GM19043 (cell line): Measurements from ENCODE around the gene NFKBIB.
A peak's percentile ranks its signal among the peaks of the same experiment; 100 is the strongest.
"Not testable (repeated sequence)": the region's sequence is repeated elsewhere in the genome, so short reads cannot be mapped to it uniquely, and the experiment has no call there.

Source experiments
- ATAC-seq: cut with Tn5 transposase; IDR thresholded peaks from one replicate; pipeline ENCODE4 v1.9.1; 2021; ENCODE audit warnings: low read depth; ENCODE audit not compliant: unreplicated experiment

Gene NFKBIB, protein sequence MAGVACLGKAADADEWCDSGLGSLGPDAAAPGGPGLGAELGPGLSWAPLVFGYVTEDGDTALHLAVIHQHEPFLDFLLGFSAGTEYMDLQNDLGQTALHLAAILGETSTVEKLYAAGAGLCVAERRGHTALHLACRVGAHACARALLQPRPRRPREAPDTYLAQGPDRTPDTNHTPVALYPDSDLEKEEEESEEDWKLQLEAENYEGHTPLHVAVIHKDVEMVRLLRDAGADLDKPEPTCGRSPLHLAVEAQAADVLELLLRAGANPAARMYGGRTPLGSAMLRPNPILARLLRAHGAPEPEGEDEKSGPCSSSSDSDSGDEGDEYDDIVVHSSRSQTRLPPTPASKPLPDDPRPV

DNA sequence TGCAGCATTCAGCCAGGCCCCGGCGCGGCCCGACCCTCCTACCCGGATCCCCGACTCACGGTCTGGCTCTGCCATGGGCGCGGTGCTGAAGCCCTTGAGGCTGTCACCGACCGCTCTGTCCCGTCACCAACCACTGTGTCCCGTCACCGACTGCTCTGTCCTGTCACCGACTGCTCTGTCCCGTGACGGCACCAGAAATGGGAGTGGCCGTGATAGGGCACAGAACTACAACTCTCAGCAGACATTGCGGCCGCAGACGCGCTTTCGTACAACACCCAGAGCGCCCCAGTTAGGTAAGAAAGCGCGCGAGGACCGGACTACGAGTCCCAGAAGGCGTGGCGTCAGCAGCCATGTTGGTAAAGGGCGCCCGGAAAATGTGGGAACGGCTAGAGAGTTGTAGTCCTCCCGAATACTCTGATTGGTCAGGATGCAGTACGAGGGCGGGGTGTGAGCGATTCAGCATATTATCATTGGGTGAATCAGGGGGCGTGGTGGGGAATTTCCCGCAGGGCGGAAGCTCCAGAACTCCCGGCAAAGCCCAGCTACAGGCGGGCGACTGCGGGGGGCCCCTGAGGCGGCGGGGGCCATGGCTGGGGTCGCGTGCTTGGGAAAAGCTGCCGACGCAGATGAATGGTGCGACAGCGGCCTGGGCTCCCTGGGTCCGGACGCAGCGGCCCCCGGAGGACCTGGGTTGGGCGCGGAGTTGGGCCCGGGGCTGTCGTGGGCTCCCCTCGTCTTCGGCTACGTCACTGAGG, at the start of gene NFKBIB, which contains the start of gene SIRT2:
Gene NFKBIB (plus strand): TSS at position 523 of the 755 bp plus-strand sequence. CDS start 64 bp downstream, at position 587.
Gene SIRT2 (minus strand): TSS at position 172 of the 755 bp plus-strand sequence. CDS start 97 bp downstream, at position 75.
- peak; percentile 90 for ATAC-seq

DNA sequence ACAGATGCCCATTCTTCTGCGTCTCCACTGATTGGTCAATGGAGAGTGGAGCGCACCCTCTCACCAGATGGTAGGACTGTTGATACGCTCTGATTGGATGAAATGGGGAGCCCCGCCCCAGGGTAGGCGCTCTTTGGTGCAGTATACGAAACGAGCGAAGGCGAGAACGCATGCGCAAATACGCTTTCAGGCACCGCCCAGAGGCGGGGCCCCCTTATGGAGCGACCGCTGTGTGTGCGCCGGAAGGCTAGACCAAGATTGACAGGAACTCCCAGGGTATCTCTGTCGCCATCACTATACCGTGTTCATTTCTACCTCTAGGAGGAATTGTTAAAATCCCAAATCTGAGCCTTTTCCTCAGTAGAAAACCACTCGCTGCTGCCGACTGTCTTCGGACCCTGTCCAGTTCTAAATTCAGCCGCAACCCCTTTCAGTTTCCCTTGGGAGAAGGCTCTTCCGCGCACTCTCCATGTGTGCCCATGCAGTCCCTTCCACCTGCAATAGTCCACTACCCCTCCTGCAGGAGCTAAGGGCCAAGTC, 49.3 kb upstream of the NFKBIB start:
- peak; percentile 69 for ATAC-seq

DNA sequence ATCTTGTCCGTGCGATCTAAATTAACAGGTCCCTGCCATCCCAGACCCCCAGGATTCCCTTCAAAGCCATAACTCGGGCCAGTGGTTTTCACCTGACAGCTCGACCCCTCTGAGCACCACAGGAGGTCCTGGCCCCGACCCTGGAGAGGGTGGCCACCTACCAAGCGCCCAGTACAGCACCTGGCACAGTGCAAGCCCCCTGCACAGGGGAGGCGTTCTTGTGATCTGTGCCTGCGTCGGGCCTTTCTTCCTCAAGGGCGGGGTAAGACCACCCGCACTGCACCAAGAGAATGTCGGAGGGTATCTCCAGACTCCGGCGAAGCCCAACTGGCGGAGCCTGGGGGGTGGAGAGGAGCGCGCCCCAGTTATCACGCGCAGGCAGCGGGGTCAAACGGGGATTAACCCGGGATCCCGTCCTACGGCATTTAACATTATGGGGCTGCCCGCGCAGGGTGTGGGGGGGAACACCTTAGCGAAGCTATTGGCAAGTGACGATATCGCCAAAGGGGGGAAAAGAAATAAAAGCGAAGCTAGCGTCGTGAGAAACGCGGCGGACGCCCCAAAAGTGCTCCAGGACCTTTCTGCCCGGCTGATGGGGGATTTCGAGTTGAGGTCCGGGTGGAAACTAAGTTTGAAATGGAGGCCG, 48.7 kb upstream of the NFKBIB start:
- no peak for ATAC-seq

DNA sequence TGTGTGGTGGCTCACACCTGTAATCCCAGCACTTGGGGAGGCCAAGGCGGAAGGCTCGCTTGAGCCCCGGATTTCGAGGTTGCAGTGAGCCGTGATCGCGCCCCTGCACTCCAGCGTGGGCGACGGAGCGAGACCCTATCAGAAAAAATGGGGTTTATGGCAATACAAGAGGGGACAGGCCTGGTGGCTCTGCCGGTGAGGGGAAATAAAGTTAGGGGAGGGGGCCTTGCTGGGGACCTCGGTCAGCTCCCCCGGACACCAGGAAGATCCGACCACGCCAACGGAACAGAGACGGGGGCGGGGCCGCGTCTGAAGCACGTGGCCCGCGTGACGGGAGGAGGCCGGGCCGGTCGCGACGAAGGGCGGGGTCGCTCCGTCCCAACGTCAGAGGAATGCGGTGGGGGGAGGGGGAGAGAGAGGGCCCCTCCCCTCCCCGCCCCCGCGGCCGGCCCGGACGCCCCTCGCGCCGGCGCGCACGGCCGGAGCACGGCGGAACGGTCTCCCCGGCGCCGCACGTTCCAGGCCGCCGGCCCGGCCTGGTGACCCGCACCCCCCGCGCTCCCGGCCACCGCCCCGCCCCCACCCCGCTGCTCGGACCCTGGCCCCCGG, 48.0 kb upstream of the NFKBIB start:
- no peak for ATAC-seq

DNA sequence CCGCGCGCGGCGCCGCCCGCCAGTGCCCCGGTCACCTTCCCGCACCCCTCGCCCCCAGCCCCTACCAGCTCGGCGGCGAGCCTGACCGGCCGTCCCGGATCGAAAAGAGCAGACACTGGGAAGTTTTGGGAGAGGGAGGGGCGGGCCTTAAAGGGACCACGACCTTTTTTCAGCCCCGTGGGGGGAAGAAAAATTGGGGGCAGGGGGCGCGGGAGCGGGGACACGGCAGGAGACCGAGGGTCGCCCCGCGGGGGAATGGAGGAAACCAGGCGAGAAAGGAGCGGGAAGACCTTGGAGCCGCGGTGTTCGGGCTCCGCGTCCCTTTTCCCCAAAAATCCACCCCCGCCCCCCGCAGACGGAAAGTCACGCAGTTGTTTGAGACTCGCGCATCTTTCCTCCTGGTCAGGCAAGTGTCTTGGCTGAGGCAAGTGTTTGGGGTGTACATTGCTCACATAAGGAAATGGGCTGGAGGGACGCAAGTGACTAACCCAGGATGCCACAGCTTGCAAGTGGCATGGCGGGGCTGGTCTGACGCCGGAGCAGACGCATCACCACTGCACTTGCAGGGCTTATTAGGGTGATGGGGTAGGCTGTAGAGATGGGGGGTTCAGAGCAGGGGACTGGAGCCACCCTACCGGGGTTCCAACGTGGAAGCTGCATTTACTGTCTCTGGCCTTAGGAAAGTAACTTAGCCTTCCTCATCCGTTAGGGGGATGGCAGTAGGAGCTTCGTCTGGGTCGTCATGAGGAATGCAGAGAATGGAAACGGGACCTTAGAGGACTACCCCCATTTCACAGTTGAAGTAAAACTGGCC, 47.3 kb upstream of the NFKBIB start:
- no peak for ATAC-seq

DNA sequence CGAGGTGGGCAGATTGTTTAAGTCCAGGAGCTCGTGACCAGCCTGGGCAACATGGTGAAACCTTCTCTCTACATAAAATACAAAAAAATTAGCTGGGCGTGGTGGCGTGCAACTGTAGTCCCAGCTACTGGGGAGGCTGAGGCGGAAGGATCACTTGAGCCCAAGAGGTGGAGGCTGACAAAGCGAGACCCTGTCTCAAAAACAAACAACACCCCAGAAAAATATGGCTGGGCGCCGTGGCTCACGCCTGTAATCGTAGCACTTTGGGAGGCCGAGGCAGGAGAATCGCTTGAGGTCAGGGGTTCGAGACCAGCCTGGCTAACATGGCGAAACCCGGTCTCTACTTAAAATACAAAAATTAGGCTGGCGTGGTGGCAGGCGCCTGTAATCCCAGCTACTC, 46.6 kb upstream of the NFKBIB start:
- no peak for ATAC-seq

DNA sequence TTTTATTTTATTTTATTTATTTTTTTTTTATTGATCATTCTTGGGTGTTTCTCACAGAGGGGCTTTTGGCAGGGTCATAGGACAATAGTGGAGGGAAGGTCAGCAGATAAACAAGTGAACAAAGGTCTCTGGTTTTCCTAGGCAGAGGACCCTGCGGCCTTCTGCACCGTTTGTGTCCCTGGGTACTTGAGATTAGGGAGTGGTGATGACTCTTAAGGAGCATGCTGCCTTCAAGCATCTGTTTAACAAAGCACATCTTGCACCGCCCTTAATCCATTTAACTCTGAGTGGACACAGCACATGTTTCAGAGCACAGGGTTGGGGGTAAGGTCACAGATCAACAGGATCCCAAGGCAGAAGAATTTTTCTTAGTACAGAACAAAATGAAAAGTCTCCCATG, 44.8 kb upstream of the NFKBIB start:
- not testable (repeated sequence) for ATAC-seq

DNA sequence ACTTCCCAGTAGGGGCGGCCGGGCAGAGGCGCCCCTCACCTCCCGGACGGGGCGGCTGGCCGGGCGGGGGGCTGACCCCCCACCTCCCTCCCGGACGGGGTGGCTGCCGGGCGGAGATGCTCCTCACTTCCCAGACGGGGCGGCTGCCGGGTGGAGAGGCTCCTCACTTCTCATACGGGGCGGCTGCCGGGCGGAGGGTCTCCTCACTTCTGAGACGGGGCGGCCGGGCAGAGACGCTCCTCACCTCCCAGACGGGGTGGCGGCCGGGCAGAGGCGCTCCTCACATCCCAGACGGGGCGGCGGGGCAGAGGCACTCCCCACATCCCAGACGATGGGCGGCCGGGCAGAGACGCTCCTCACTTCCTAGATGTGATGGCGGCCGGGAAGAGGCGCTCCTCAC, 44.0 kb upstream of the NFKBIB start:
- ATAC-seq: not testable (repeated sequence)

DNA sequence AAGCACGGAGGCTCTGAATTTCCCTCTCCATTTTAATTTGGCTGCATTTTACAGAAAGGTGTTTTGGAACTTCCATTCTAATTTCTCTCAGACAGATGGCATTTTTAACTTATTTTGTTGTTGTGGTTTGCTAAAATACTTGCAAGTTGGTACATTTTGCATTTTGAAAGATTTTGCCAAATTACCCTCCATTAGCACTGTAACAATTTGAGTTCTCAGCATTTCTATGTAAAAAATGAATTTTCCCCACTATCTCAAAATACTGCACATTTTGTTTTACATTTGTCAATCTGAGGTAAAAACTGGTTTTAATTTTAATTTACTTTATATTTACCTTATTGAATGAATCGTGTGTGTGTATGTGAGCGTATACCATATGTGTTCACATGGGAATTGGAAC, 43.0 kb upstream of the NFKBIB start:
- no peak for ATAC-seq

DNA sequence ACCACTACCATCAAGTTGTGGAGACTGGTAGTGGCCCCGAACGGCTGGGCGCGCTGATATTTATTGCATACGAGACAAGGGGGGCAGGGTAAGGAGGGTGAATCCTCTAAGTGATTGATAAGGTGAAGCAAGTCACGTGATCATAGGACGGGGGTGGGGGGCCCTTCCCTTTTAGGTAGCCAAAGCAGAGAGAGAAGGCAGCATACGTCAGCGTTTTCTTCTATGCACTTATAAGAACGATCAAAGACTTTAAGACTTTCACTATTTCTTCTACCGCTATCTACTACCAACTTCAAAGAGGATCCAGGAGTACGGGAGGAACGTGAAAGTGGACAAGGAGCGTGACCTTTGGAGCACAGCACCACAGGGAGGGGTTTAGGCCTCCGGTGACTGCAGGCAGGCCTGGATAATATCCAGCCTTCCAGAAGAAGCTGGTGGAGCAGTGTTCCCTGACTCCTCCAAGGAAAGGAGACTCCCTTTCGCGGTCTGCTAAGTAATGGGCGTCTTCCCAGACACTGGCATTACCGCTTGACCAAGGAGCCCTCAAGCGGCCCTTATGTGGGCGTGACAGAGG, 40.1 kb upstream of the NFKBIB start:
- ATAC-seq: not testable (repeated sequence)

DNA sequence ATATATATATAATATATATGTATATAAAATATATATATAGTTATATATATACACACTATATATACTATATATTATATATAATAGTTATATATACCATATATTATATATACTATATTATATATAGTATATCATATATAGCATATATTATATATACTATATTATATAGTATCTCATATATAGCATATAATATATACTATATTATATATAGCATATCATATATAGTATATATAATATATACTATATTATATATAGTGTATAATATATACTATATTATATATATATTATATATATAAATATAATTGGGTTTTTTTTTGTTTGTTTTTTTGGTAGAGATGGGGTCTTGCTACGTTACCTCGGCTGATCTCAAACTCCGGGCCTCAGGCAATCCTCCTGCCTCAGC, 38.4 kb upstream of the NFKBIB start:
- no peak for ATAC-seq

DNA sequence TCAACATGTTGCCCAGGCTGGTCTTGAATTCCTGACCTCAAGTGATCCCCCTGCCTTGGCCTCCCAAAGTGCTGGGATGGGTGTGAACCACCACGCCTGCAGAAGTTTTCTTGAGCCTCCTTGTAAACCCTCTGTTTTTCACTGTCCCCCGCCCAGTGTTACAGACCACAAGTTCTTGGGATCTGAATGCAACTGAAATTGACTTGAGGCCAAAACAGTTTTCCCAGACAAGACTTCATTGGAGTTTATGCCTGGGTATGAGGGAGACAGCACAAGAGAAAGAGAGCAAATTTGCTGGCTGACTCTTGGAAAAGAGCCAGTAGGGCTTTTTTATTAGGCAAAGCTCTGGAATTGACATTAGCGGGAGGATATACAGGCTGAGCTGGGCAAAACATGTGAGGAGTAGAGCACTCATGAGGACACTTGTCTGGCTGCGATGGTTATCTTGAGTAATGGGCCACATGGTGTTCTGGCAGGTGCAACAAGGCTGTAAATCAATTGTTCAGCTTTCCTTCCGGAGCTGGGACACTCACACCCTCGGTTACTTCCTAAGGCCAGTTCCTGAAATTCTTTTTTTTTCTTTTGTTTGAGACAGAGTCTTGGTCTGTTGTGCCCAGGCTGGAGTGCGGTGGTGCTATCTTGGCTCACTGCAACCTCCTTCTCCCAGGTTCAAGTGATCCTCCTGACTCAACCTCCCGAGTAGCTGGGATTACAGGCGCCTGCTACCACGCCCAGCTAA, 37.3 kb upstream of the NFKBIB start:
- no peak for ATAC-seq

DNA sequence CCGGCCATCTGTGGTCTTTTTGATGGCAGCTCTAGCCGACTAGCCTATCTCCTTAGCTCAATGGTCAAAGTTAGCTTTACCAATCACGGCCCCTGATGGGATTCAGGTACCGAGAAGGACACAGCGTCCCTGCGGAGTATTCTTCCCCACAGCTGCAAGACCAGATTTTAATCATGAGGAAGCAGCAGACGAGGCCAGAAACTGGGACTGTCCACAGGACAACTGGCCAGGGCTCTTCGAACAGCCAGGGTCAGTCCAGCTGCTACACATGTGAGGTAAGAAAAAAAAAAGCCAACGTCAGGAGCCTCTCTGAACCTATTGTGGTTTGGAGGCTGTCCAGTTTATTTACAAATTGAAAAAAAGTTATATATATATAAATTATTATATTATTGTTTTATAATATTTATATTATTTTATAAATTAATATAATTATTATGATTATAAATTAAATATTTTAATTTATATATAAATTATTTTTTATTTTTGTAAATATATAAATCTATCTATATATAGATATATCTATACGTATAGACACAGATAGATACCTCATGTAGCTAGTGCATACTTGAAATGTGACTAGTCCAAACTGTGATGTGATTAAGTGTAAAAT, 32.5 kb upstream of the NFKBIB start:
- ATAC-seq: no peak

DNA sequence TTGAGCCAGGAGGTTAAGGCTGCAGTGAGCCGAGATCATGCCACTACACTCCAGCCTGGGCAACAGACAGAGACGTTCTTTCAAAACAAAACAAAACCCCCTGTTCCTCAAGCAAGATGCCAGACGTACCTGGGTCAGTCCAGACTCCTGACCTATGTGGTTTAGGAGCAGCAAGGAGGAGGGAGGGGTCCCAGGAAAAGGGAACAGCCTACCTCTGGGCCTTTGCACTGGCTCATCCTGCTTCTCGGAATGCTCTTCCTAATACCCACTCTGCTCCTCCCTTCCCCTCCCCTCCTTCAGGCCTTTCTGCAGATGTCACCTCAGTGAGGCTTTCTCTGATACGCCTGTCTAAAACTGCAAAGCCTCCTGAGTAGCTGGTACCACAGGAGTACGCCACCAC, 31.2 kb upstream of the NFKBIB start:
- no peak for ATAC-seq

DNA sequence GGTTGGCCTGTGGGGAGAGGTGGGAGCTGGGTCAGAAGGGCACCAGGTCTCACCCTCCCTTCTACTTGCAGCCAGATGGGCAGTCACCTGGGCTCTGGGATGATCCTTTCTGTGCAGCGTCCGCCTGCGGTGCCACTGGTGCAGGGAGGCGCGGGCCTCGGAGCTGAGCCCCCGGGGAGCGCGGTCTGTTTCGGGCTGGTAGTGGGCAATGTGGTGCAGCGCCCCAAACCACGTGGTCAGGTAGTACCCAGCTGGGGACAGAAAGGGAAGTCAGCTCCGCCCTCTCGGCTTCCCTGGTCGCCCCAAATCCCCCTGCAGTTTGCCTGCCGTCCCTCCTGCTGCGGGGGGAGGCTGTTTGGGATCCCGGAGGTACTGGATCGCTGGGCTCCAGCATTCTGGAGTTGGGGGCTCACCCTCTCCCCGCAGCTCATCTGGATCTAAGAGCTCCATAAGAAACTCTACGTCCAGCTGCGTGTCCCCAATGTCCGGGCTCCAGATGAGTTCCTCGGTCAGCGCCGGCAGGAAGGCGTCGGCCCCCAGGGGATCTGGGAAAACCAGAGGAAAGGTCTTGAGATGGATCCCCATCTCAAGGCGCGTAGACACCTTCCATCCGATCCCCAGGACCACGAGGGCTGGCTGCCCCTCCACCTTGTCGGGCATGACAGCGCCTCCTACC, 30.5 kb upstream of the NFKBIB start:
- ATAC-seq: no peak

DNA sequence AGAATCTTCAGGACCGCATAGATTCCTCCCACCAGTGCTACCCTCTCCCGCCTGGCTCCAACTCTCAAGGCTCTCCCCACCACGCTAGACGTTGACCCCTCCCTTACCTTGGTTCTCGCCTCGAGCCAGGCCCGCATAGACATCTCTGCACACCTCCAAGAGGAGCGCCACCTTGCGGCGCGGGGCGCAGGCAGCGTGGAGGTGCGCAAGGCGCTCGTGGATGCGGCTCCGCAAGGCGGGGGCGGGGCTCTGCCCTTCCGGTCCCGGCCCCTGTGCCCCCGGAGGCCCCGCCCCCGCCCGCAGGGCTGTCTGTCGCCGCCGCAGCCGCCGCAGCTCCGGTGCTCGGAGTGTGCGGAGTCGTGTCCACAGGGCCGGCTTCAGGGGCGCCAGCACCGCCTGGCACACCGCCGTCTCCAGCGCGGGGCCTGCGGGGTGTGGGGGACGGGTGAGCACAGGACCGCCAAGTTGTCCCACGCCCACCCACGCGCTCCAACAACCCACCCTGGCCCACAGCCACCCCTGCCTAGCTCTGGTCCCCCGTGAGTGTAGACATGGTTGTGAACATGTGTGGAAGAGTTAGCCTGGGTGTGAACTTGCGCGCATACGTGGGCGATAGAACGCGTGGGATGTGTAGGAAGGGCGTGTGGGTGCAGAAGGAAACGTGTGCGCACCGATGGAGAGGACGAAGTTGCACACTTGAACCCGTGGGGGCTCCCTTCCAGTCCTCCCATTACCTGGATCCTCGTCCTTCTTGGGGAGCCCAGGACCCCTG, 29.7 kb upstream of the NFKBIB start:
- peak; percentile 49 for ATAC-seq

DNA sequence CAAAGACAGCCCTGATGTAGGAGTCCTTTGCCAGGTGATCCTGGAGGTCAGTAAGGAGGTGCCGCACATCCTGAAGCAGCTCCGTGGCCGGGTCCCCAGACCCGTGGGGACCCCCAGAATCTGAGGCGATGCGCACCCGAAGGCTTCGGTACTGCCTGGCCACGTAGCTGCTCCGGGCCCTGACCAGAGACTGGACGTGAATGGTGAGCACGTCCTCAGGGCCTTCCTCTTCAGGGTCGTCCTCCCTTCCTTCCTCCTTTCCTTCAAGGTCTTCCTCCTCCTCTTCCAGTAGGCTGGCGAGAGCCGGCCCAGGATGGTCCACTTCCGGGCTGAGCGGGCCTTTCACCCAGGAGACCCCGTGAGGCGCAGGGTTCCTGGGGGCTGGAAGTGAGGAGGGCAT, 29.2 kb upstream of the NFKBIB start:
- ATAC-seq: no peak
